B cell (primary cell): Measurements from ENCODE around the gene ANAPC10. TPM values are rescaled to one million over a fixed set of nuclear protein-coding genes. Genes with fewer than 3 reads are reported as not detected.

Experiments
- ATAC-seq: fragments of 200-7000 bp; cut with Tn5 transposase; one replicate; pipeline ENCODE4 v1.10.0; 2021; ENCODE audit warnings: low read depth, mild to moderate bottlenecking, moderate number of reproducible peaks, moderate library complexity
- CTCF ChIA-PET: fragments of 350-600 bp; sonication (Branson Sonifier 250); formaldehyde crosslinking; loops from one replicate; lab custom pipeline; 2021; ENCODE audit warnings: antibody characterized with exemption, inconsistent platforms; lab: Charles Lee
- POLR2A ChIA-PET: fragments of 350-600 bp; sonication (Branson Sonifier 250); formaldehyde crosslinking; loops from one replicate; lab custom pipeline; 2021; ENCODE audit warnings: antibody characterized with exemption; lab: Charles Lee
- DNase-seq: peaks from one replicate; pipeline ENCODE4 v3.0.0; 2013
- H2AFZ ChIP-seq: 2 replicates; pipeline ENCODE4 v1.6.1; 2012; ENCODE audit warnings: mild to moderate bottlenecking, low read depth, low read length; ENCODE audit not compliant: insufficient read depth, poor library complexity, severe bottlenecking
- H3K27ac ChIP-seq, 2 donors: 1 replicate in 1 of 2; 2 replicates in 1 of 2; pipeline ENCODE4 v1.5.1; 2012 to 2013; ENCODE audit warnings: low read length in 2 of 2, mild to moderate bottlenecking in 2 of 2, moderate library complexity in 1 of 2
- H3K27me3 ChIP-seq, 4 experiments: fragments of 200-600 bp in 1 of 4; sonication (generic) in 1 of 4; replicated peaks in 1 of 4; 1 replicate in 2 of 4; 2 replicates in 2 of 4; pipeline versions ENCODE4 v1.6.1 to v1.7.0; 2013 to 2016; ENCODE audit warnings: low read length in 3 of 4, mild to moderate bottlenecking in 2 of 4, mixed read lengths in 1 of 4, moderate library complexity in 1 of 4; ENCODE audit not compliant: insufficient read depth in 4 of 4, control insufficient read depth in 3 of 4; ENCODE audit errors: control extremely low read depth in 1 of 4
- H3K36me3 ChIP-seq, 2 experiments: replicated peaks in 1 of 2; 1 replicate in 1 of 2; 2 replicates in 1 of 2; pipeline versions ENCODE4 v1.6.1 to v1.7.1; 2013; ENCODE audit warnings: low read length in 1 of 2; ENCODE audit not compliant: insufficient read depth in 2 of 2, control insufficient read depth in 1 of 2; ENCODE audit errors: control extremely low read depth in 1 of 2, extremely low read depth in 1 of 2
- H3K4me1 ChIP-seq, 2 donors: fragments of 200-600 bp in 1 of 2; sonication (generic) in 1 of 2; 1 replicate in 1 of 2; 2 replicates in 1 of 2; pipeline versions ENCODE4 v1.5.1 to v1.6.1; 2013 to 2017; ENCODE audit warnings: low read length in 2 of 2; ENCODE audit not compliant: control insufficient read depth in 2 of 2, insufficient read depth in 2 of 2
- H3K4me2 ChIP-seq: replicated peaks from 2 replicates; pipeline ENCODE3; 2012; ENCODE audit warnings: mild to moderate bottlenecking, low read depth, low read length; ENCODE audit not compliant: poor library complexity, severe bottlenecking
- H3K4me3 ChIP-seq, 5 experiments: fragments of 200-600 bp in 1 of 5; sonication (generic) in 1 of 5; 1 replicate in 3 of 5; 2 replicates in 2 of 5; pipeline versions ENCODE4 v1.5.1 to v1.7.0; 2011 to 2016; ENCODE audit warnings: low read length in 4 of 5, mild to moderate bottlenecking in 4 of 5, low read depth in 2 of 5, control low read depth in 1 of 5, moderate library complexity in 1 of 5; ENCODE audit not compliant: insufficient read depth in 1 of 5; ENCODE audit errors: control extremely low read depth in 1 of 5, extremely low read depth in 1 of 5
- H3K79me2 ChIP-seq: fragments of 200-600 bp; sonication (generic); one replicate; pipeline ENCODE4 v1.6.0; 2016; ENCODE audit warnings: low read length; ENCODE audit not compliant: control insufficient read depth, insufficient read depth
- H3K9ac ChIP-seq: fragments of 200-600 bp; sonication (generic); 2 replicates; pipeline ENCODE4 v1.6.1; 2017; ENCODE audit warnings: mild to moderate bottlenecking, low read length, moderate library complexity
- H3K9me3 ChIP-seq, 3 donors: one replicate each; pipeline versions ENCODE4 v1.6.1 to v1.7.1; 2013; ENCODE audit warnings: low read length in 2 of 3; ENCODE audit not compliant: control insufficient read depth in 2 of 3, insufficient read depth in 1 of 3; ENCODE audit errors: control extremely low read depth in 1 of 3
- H4K20me1 ChIP-seq: 2 replicates; pipeline ENCODE4 v1.6.0; 2012; ENCODE audit warnings: mild to moderate bottlenecking, low read length; ENCODE audit not compliant: insufficient read depth, control insufficient read depth, poor library complexity, severe bottlenecking
- H3K27ac Mint-ChIP-seq: one replicate; pipeline ENCODE4 v1.8.0; 2021; ENCODE audit warnings: mixed read lengths
- H3K27me3 Mint-ChIP-seq: one replicate; pipeline ENCODE4 v1.8.0; 2021; ENCODE audit warnings: mixed read lengths
- H3K4me1 Mint-ChIP-seq: one replicate; pipeline ENCODE4 v1.8.0; 2021; ENCODE audit warnings: mixed read lengths
- H3K4me3 Mint-ChIP-seq: one replicate; pipeline ENCODE4 v1.8.0; 2021; ENCODE audit warnings: mixed read lengths
- H3K9me3 Mint-ChIP-seq: one replicate; pipeline ENCODE4 v1.8.0; 2022; ENCODE audit warnings: mixed read lengths; ENCODE audit not compliant: insufficient read depth
- CTCF ChIP-seq: fragments of 200-600 bp; IDR thresholded peaks from one replicate; pipeline ENCODE4 v1.8.0; 2022; ENCODE audit warnings: antibody characterized with exemption, mild to moderate bottlenecking
- EZH2 ChIP-seq: IDR thresholded peaks from 2 replicates; pipeline ENCODE4 v1.6.1; 2012; ENCODE audit warnings: borderline replicate concordance, low read depth, mild to moderate bottlenecking, moderate library complexity, low read length; ENCODE audit not compliant: insufficient read depth, poor library complexity, severe bottlenecking
- WGBS: methylation state at CpG from one replicate; pipeline ENCODE4 v1.1.5; 2013; ENCODE audit warnings: missing lambda C conversion rate; ENCODE audit not compliant: insufficient coverage; 5-methylcytosine and 5-hydroxymethylcytosine counted together
- intact Hi-C: fragments of 100-400 bp; cut with micrococcal nuclease; formaldehyde crosslinking; loops from one replicate; pipeline ENCODE4 v1.10.0; 2022
- polyA plus RNA-seq: library from polyadenylated mRNA; depleted of rRNA; stranded (reverse); fragments of >200 nt; gene quantifications from 2 replicates; pipeline ENCODE4 v1.2.3, GENCODE V29; 2012
- total RNA-seq, 2 donors: library from RNA; stranded (reverse); fragments of 120-200 nt in 1 of 2; gene quantifications; 1 replicate in 1 of 2; 2 replicates in 1 of 2; pipeline versions ENCODE4 v1.2.3 to v1.2.4, GENCODE V29; 2013 to 2022

ANAPC10 gene
- total and polyA plus RNA-seq, 2 donors (not counting 1 experiment from before 2014, with no cell fraction given): 17.4 to 18.9 TPM

- Histone ChIP-seq H3K4me2 (peak overlapping the region; percentile 85), H3K4me1 (peaks cover 40 to 53% of the 10 kb centered on the region in 2 donors), H3K9ac (peak overlapping the region; percentile 87), H3K9me3 (no peaks in the 10 kb centered on the region), H3K36me3 (peaks cover 0 to 10% of the 10 kb centered on the region in 2 experiments), H3K27me3 (no peaks in the 10 kb centered on the region), H3K4me3 (peak overlapping the region in 4 of 5 experiments; percentile 66 to 94 (median 79)), H4K20me1 (no peaks in the 10 kb centered on the region), H3K27ac (peak overlapping the region in 1 of 2 donors; percentile 90), H3K79me2 (peaks cover 92% of the 10 kb centered on the region), H2AFZ (no peak overlapping the region)
- TF ChIP-seq EZH2 (no peak), CTCF (no peak)
- CTCF ChIA-PET: interaction anchor here (1.3 kb wide), 1 partner anchor 79 kb away, joined by 3 read pairs; no protein-coding TSS in a partner anchor
- WGBS: no CpG with 5 or more reads among the region's 5 CpGs
- POLR2A ChIA-PET: interaction anchor here (0.7 kb wide), 1 partner anchor 1584 kb away, joined by 3 read pairs; no protein-coding TSS in a partner anchor
- Mint-ChIP-seq H3K27ac (peak overlapping the region; percentile 51), H3K9me3 (no peaks in the 10 kb centered on the region), H3K4me1 (peaks cover 45% of the 10 kb centered on the region), H3K4me3 (peak overlapping the region; percentile 98), H3K27me3 (no peaks in the 10 kb centered on the region)
- intact Hi-C loops: loop anchor here (5.0 to 10.0 kb wide), 2 partner anchors 945 to 1587 kb away; partner anchors contain the start of gene SMARCA5
- DNase-seq (peak; percentile 35), ATAC-seq (no peak)
Measured at GRCh38 chr4:145099653-145100052, 1.7 kb upstream of the ANAPC10 start.

GRCh38 chr4:145098675-145099037 is 660 bp upstream of the ANAPC10 start:
- ATAC-seq (no peak), DNase-seq (no peak)
- ChIA-PET CTCF (interaction anchor here (1.2 kb wide), 1 partner anchor 518 kb away, joined by 3 read pairs; no protein-coding TSS in a partner anchor), POLR2A (interaction anchor here (0.7 to 1.1 kb wide), 3 partner anchors 82 to 1583 kb away, joined by 3 read pairs; partner anchors contain the start of gene OTUD4)
- peak overlapping the region; percentile 66 to 94 (median 79) for H3K4me3 ChIP-seq
- H3K4me2 ChIP-seq: peak overlapping the region; percentile 85
- intact Hi-C loops: loop anchor here (1.0 to 10.0 kb wide), 4 partner anchors 82 to 1586 kb away; partner anchors contain the start of genes OTUD4 and SMARCA5
- H3K4me1 ChIP-seq: peaks cover 40 to 52% of the 10 kb centered on the region in 2 donors
- H3K27me3 ChIP-seq: no peaks in the 10 kb centered on the region
- TF ChIP-seq EZH2 (no peak), CTCF (no peak)
- H3K9ac ChIP-seq: peak overlapping the region; percentile 87
- peak overlapping the region; percentile 89 to 90 for H3K27ac ChIP-seq
- WGBS: 0% methylated on average over 2 of the region's 9 CpGs
- H3K27ac Mint-ChIP-seq: peak overlapping the region; percentile 98
- peak overlapping the region; percentile 96 for H2AFZ ChIP-seq
- peak overlapping the region; percentile 98 for H3K4me3 Mint-ChIP-seq
- no peaks in the 10 kb centered on the region for H4K20me1 ChIP-seq
- H3K9me3 Mint-ChIP-seq: peaks cover under 1% of the 10 kb centered on the region
- peaks cover 0 to 5% (median 2%) of the 10 kb centered on the region in 3 donors for H3K9me3 ChIP-seq
- peaks cover 0 to 11% of the 10 kb centered on the region in 2 experiments for H3K36me3 ChIP-seq
- no peaks in the 10 kb centered on the region for H3K27me3 Mint-ChIP-seq
- H3K79me2 ChIP-seq: peaks cover 95% of the 10 kb centered on the region
- peaks cover 47% of the 10 kb centered on the region for H3K4me1 Mint-ChIP-seq
